ENCODE measurements around the gene IGSF10.
"Not testable (repeated sequence)": the region's sequence is repeated elsewhere in the genome, so short reads cannot be mapped to it uniquely, and the experiment has no call there.

The IGSF10 gene

DNA sequence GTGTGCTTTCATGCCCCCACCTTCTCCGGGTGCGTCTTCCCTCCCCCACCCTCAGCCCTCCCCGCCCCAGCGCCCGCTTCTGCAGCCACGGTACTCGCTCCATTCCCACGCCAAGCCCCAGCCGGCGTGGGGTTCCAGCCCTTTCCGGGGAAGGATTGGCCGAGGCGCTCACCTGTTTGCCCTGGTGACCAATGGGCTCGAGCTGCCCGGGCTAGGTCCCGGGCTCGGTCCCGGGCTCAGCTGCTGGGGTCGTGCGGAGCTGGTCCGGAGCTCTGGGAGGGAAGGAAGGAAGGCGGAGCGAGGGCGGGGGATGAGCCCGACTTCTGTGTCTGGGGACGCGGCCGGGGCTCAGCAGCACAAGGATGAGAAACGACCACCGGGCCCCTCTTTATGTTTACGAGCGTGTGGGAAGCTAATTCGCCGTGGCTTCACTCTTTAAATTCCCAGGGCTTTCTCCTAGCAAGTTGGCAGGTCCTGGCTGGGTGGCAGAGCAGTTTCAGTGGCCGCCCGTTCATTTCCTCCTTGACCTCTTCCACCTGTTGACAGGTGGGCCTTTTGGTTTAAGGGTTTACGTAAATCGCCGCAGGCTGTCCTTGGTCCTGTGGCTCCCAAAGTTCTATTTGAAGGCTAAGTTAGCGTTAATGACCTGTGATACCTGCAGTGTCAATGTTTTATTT, at the start of gene IGSF10:
TSS of gene IGSF10 (minus strand) at position 288 of the 677 bp plus-strand sequence. CDS start 2,352 bp downstream, outside the sequence.
- Mint-ChIP-seq H3K27me3 (ENCODE audit: low read depth) (peaks cover 29% of the 10 kb centered on the region), H3K27ac (peak within 1 kb of the TSS in 2 of 3 experiments; percentile 35 to 68), H3K4me3 (peak within 1 kb of the TSS; percentile 81 to 88 (median 86)), H3K4me1 (peaks cover 16% of the 10 kb centered on the region), H3K36me3 (ENCODE audit: low read depth) (no peaks in the 10 kb centered on the region), H3K9me3 (no peaks in the 10 kb centered on the region)
- TF ChIP-seq CTCF (IDR thresholded peaks at IDR 0.05; ENCODE audit: unreplicated experiment in 3 of 3) = no peak

GRCh38 chr3:151509468-151510135, 48.7 kb upstream of the IGSF10 start:
- H3K9me3 Mint-ChIP-seq = peaks cover 29% of the 10 kb centered on the region
- not testable (repeated sequence) for H3K4me1 Mint-ChIP-seq; H3K4me3 Mint-ChIP-seq; H3K36me3 Mint-ChIP-seq (ENCODE audit: low read depth); H3K27me3 Mint-ChIP-seq (ENCODE audit: low read depth); H3K27ac Mint-ChIP-seq

DNA sequence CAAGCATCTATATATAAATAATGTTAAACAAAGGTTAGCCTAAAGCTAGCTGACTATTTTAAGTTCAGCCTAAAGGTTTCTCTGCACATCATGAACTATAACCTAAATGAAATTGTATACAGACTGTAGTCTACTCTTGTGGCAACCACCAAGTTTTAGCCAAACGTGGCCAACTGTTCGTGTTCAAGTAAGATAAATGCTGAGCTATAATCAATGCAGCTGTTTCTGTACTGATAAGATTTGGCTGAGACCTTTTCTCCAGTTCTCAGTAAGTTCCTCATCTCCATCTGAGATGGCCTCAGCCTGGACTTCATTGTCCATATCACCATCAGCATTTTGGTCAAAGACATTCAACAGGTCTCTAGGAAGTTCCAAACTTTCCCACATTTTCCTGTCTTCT, 43.7 kb upstream of the IGSF10 start:
- H3K36me3 Mint-ChIP-seq (ENCODE audit: low read depth) = peaks cover 4% of the 10 kb centered on the region
- H3K4me3 Mint-ChIP-seq = no peak overlapping the region
- H3K4me1 Mint-ChIP-seq = peaks cover 6% of the 10 kb centered on the region
- H3K27me3 Mint-ChIP-seq (ENCODE audit: low read depth) = no peaks in the 10 kb centered on the region
- H3K27ac Mint-ChIP-seq = no peak overlapping the region
- H3K9me3 Mint-ChIP-seq = peaks cover 11% of the 10 kb centered on the region
- TF ChIP-seq CTCF (IDR thresholded peaks at IDR 0.05; ENCODE audit: unreplicated experiment in 3 of 3) = no peak

DNA sequence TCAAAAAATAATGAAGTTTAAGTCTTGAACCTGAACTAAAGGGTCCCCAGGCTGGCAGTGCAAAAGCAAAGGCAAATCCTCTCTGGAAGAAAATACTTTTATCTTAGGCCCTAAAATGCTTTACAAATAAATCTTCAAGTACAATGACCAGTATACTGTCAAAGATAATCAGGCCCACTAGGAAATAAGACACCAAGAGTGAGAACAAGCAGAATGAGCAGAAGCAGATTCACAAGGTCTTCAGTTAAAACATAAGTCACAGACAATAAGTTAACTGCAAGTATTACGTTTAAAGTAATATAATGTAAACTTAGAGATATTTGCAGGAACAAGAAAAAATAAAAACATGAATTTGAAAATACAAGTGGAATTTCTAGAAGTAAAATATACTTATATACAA, 42.2 kb upstream of the IGSF10 start:
- Mint-ChIP-seq H3K4me1 (peaks cover 12% of the 10 kb centered on the region), H3K27me3 (ENCODE audit: low read depth) (no peaks in the 10 kb centered on the region), H3K4me3 (no peak overlapping the region), H3K9me3 (peaks cover 6% of the 10 kb centered on the region), H3K27ac (no peak overlapping the region), H3K36me3 (ENCODE audit: low read depth) (no peaks in the 10 kb centered on the region)
- no peak for TF ChIP-seq CTCF (IDR thresholded peaks at IDR 0.05; ENCODE audit: unreplicated experiment in 3 of 3)

DNA sequence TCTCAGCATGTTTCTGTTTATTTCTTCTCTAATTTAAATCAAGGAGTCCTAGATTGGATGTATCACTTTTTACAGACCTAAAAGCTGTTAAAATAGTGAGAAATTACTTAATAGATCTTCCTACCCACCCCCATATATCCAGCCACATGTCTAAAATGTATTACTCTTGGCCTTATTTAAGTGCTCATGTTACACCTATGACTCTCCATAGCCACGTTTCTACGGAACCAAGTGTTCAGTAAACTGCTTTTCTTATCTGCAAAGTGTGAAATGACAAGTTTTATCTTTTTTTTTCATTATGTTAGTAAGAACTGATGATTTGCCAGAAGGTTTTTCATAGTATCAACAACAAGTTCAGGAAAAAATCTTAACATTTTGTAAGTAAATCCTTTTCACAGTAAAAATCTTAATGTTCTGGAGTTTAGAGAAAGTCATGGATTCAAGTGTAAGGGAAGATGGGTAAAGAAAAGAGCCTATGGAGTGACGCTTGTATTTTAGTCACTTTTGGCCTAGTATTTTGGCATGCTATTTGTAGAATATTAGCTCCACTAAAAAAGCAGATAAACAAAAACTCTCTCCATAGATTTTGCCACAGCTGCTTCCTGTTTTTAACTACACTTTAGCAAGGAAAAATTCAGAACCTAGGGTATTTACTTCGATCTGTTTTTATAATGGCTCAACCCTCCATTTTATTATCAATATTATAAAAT, 41.2 kb upstream of the IGSF10 start:
- peaks cover 6% of the 10 kb centered on the region for H3K9me3 Mint-ChIP-seq
- H3K27me3 Mint-ChIP-seq (ENCODE audit: low read depth) = no peaks in the 10 kb centered on the region
- no peak for TF ChIP-seq CTCF (IDR thresholded peaks at IDR 0.05; ENCODE audit: unreplicated experiment in 3 of 3)
- H3K4me3 Mint-ChIP-seq = no peak overlapping the region
- H3K36me3 Mint-ChIP-seq (ENCODE audit: low read depth) = no peaks in the 10 kb centered on the region
- H3K27ac Mint-ChIP-seq = no peak overlapping the region
- peaks cover 12% of the 10 kb centered on the region for H3K4me1 Mint-ChIP-seq

GRCh38 chr3:151501171-151501922, 40.5 kb upstream of the IGSF10 start:
- no peaks in the 10 kb centered on the region for H3K27me3 Mint-ChIP-seq (ENCODE audit: low read depth)
- no peak overlapping the region for H3K4me3 Mint-ChIP-seq
- peaks cover 12% of the 10 kb centered on the region for H3K4me1 Mint-ChIP-seq
- H3K36me3 Mint-ChIP-seq (ENCODE audit: low read depth) = no peaks in the 10 kb centered on the region
- TF ChIP-seq CTCF (IDR thresholded peaks at IDR 0.05; ENCODE audit: unreplicated experiment in 3 of 3) = no peak
- peaks cover 6% of the 10 kb centered on the region for H3K9me3 Mint-ChIP-seq
- no peak overlapping the region for H3K27ac Mint-ChIP-seq
